HCEC 1CT (cell line): Measurements from ENCODE around the gene ILF3.

ENCODE experiments used
- DNase-seq: peaks from one replicate; pipeline ENCODE4 v3.0.0-alpha.2; 2017

The ILF3 gene

GRCh38 chr19:10678813-10679212, 24.7 kb downstream of the ILF3 start:
- no peak for DNase-seq

GRCh38 chr19:10679743-10680142, 25.6 kb downstream of the ILF3 start:
- no peak for DNase-seq

- DNase-seq: no peak
These were observed 26.5 kb downstream of the ILF3 start for GRCh38 chr19:10680545-10681135.

GRCh38 chr19:10681658-10682057, 27.5 kb downstream of the ILF3 start:
- DNase-seq: no peak

- DNase-seq: no peak
These were observed 28.4 kb downstream of the ILF3 start for GRCh38 chr19:10682397-10683063.

- DNase-seq: no peak
These were observed 28.9 kb downstream of the ILF3 start for GRCh38 chr19:10683064-10683426.

GRCh38 chr19:10683582-10683981, 29.4 kb downstream of the ILF3 start:
- no peak for DNase-seq

GRCh38 chr19:10685210-10685609, 31.1 kb downstream of the ILF3 start:
- DNase-seq: no peak

- no peak for DNase-seq
These were observed 32.0 kb downstream of the ILF3 start for GRCh38 chr19:10686193-10686592.

GRCh38 chr19:10686661-10687517, 32.7 kb downstream of the ILF3 start:
- DNase-seq: no peak

GRCh38 chr19:10687518-10688288, 33.6 kb downstream of the ILF3 start:
- DNase-seq: no peak

GRCh38 chr19:10688545-10689280, 34.6 kb downstream of the ILF3 start:
- DNase-seq: no peak

- DNase-seq: peak; percentile 39
These were observed 36.2 kb downstream of the ILF3 start for GRCh38 chr19:10690341-10690781.

- DNase-seq: no peak
These were observed 37.2 kb downstream of the ILF3 start for GRCh38 chr19:10691178-10691881.

GRCh38 chr19:10691883-10692282, 37.7 kb downstream of the ILF3 start:
- DNase-seq: no peak

GRCh38 chr19:10692673-10693264, 38.6 kb downstream of the ILF3 start:
- DNase-seq: no peak

GRCh38 chr19:10694706-10695307, 40.7 kb downstream of the ILF3 start:
- DNase-seq: no peak

GRCh38 chr19:10695401-10696398, 41.6 kb downstream of the ILF3 start:
- DNase-seq: peak; percentile 80

GRCh38 chr19:10699650-10700335, 45.6 kb downstream of the ILF3 start:
- peak; percentile 38 for DNase-seq
